HEK293 (cell line): ENCODE results near the gene EREG.
A peak's percentile ranks its signal among the peaks of the same experiment; 100 is the strongest.

Experiments used
- CTCF ChIA-PET: fragments of 350-600 bp; formaldehyde crosslinking; extraction: SDS; loops from one replicate; lab custom pipeline; 2021; ENCODE audit warnings: antibody characterized with exemption; lab: Yijun Ruan, JAX
- POLR2A ChIA-PET: fragments of 300-600 bp; formaldehyde crosslinking; extraction: SDS; loops from one replicate; lab custom pipeline; 2020; ENCODE audit warnings: antibody characterized with exemption, inconsistent platforms; lab: Yijun Ruan, JAX
- H3K27ac ChIP-seq: fragments of 200-500 bp; sonication (Bioruptor generic); 2 replicates; pipeline ENCODE4 v1.5.1; 2014; ENCODE audit warnings: low read depth, low read length, control low read depth, inconsistent platforms; ENCODE audit errors: extremely low read depth
- H3K36me3 ChIP-seq, 2 experiments: fragments of 200-500 bp in 1 of 2; sonication (Bioruptor generic) in 1 of 2; 1 replicate in 1 of 2; 2 replicates in 1 of 2; pipeline ENCODE4 v1.5.1; 2014 to 2017; ENCODE audit warnings: inconsistent platforms in 2 of 2, low read length in 2 of 2; ENCODE audit not compliant: control insufficient read depth in 2 of 2, insufficient read depth in 1 of 2
- H3K4me1 ChIP-seq: fragments of 200-500 bp; sonication (Bioruptor generic); 2 replicates; pipeline ENCODE4 v1.5.1; 2014; ENCODE audit warnings: mild to moderate bottlenecking, low read length, inconsistent platforms; ENCODE audit not compliant: control insufficient read depth, insufficient read depth
- H3K4me3 ChIP-seq: 2 replicates; pipeline ENCODE4 v1.5.1; 2011; ENCODE audit warnings: low read depth, mild to moderate bottlenecking, control low read depth, low read length, moderate library complexity
- H3K9me3 ChIP-seq: fragments of 200-500 bp; sonication (Bioruptor generic); 2 replicates; pipeline ENCODE4 v1.5.1; 2014; ENCODE audit warnings: low read depth, low read length, inconsistent platforms; ENCODE audit not compliant: control insufficient read depth, insufficient read depth
- BCL11B ChIP-seq: fragments of 450-650 bp; formaldehyde crosslinking; IDR thresholded peaks from 2 replicates; pipeline ENCODE4 v1.5.1; 2016; ENCODE audit warnings: low read depth, missing biosample characterization, missing genetic modification characterization
- KLF8 ChIP-seq: fragments of 450-650 bp; formaldehyde crosslinking; IDR thresholded peaks from 2 replicates; pipeline ENCODE4 v1.5.1; 2016; ENCODE audit warnings: missing biosample characterization, missing genetic modification characterization
- PRDM1 ChIP-seq: fragments of 450-650 bp; formaldehyde crosslinking; IDR thresholded peaks from 2 replicates; pipeline ENCODE4; 2016; ENCODE audit warnings: missing biosample characterization, missing genetic modification characterization
- SCRT2 ChIP-seq: fragments of 450-650 bp; formaldehyde crosslinking; IDR thresholded peaks from 2 replicates; pipeline ENCODE4 v1.5.1; 2016; ENCODE audit warnings: missing biosample characterization, missing genetic modification characterization
- WT1 ChIP-seq: fragments of 450-650 bp; formaldehyde crosslinking; IDR thresholded peaks from 2 replicates; pipeline ENCODE4 v1.5.1; 2016; ENCODE audit warnings: missing biosample characterization, missing genetic modification characterization
- ZBTB1 ChIP-seq: fragments of 450-650 bp; formaldehyde crosslinking; IDR thresholded peaks from 2 replicates; pipeline ENCODE4 v1.5.1; 2016; ENCODE audit warnings: missing biosample characterization, missing genetic modification characterization
- ZFP41 ChIP-seq: fragments of 450-650 bp; formaldehyde crosslinking; IDR thresholded peaks from 2 replicates; pipeline ENCODE4 v1.5.1; 2016; ENCODE audit warnings: missing biosample characterization, missing genetic modification characterization, borderline replicate concordance
- ZIC2 ChIP-seq: fragments of 450-650 bp; formaldehyde crosslinking; IDR thresholded peaks from 2 replicates; pipeline ENCODE4 v1.5.1; 2016; ENCODE audit warnings: missing biosample characterization, missing genetic modification characterization
- ZNF121 ChIP-seq: fragments of 450-650 bp; formaldehyde crosslinking; IDR thresholded peaks from 2 replicates; pipeline ENCODE4 v1.5.1; 2016; ENCODE audit warnings: missing biosample characterization, missing genetic modification characterization
- ZNF140 ChIP-seq: fragments of 450-650 bp; formaldehyde crosslinking; IDR thresholded peaks from 2 replicates; pipeline ENCODE4 v1.5.1; 2016; ENCODE audit warnings: missing biosample characterization, missing genetic modification characterization
- ZNF169 ChIP-seq: fragments of 450-650 bp; formaldehyde crosslinking; IDR thresholded peaks from 2 replicates; pipeline ENCODE4 v1.5.1; 2016; ENCODE audit warnings: missing biosample characterization, missing genetic modification characterization
- ZNF423 ChIP-seq: fragments of 450-650 bp; formaldehyde crosslinking; IDR thresholded peaks from 2 replicates; pipeline ENCODE4 v1.5.1; 2016; ENCODE audit warnings: missing biosample characterization, missing genetic modification characterization
- ZNF501 ChIP-seq: fragments of 450-650 bp; formaldehyde crosslinking; IDR thresholded peaks from 2 replicates; pipeline ENCODE4 v1.5.1; 2016; ENCODE audit warnings: missing biosample characterization, missing genetic modification characterization
- ZNF549 ChIP-seq: fragments of 450-650 bp; IDR thresholded peaks from 2 replicates; pipeline ENCODE4 v1.5.1; 2018; ENCODE audit warnings: missing biosample characterization, missing genetic modification characterization, mild to moderate bottlenecking, inconsistent platforms, moderate library complexity
- ZNF561 ChIP-seq: fragments of 450-650 bp; IDR thresholded peaks from 2 replicates; pipeline ENCODE4 v1.5.1; 2018; ENCODE audit warnings: missing biosample characterization, missing genetic modification characterization, borderline replicate concordance
- ZNF600 ChIP-seq: fragments of 450-650 bp; formaldehyde crosslinking; IDR thresholded peaks from 2 replicates; pipeline ENCODE4 v1.5.1; 2016; ENCODE audit warnings: missing biosample characterization, missing genetic modification characterization
- ZNF610 ChIP-seq: fragments of 450-650 bp; formaldehyde crosslinking; IDR thresholded peaks from 2 replicates; pipeline ENCODE4 v1.5.1; 2016; ENCODE audit warnings: missing biosample characterization, missing genetic modification characterization, borderline replicate concordance
- ZNF660 ChIP-seq: fragments of 450-650 bp; IDR thresholded peaks from 2 replicates; pipeline ENCODE4 v1.5.1; 2018; ENCODE audit warnings: missing biosample characterization, mild to moderate bottlenecking, missing genetic modification characterization
- ZNF768 ChIP-seq: fragments of 450-650 bp; formaldehyde crosslinking; IDR thresholded peaks from 2 replicates; pipeline ENCODE4 v1.5.1; 2018; ENCODE audit warnings: missing biosample characterization, mild to moderate bottlenecking, missing genetic modification characterization
- ZNF791 ChIP-seq: fragments of 450-650 bp; formaldehyde crosslinking; IDR thresholded peaks from 2 replicates; pipeline ENCODE4 v1.5.1; 2016; ENCODE audit warnings: missing biosample characterization, missing genetic modification characterization
- ZSCAN23 ChIP-seq: fragments of 450-650 bp; formaldehyde crosslinking; IDR thresholded peaks from 2 replicates; pipeline ENCODE4 v1.5.1; 2016; ENCODE audit warnings: missing biosample characterization, missing genetic modification characterization
- TF ChIP-seq, protein P1 (sequence below): fragments of 450-650 bp; formaldehyde crosslinking; IDR thresholded peaks from 2 replicates; pipeline ENCODE4 v1.5.0; 2017; ENCODE audit warnings: missing biosample characterization, missing genetic modification characterization, borderline replicate concordance
- TF ChIP-seq, protein P2 (sequence below): fragments of 450-650 bp; formaldehyde crosslinking; IDR thresholded peaks from 2 replicates; pipeline ENCODE4 v1.5.1; 2016; ENCODE audit warnings: missing biosample characterization, missing genetic modification characterization, low read depth
- TF ChIP-seq, protein P3 (sequence below): fragments of 450-650 bp; formaldehyde crosslinking; IDR thresholded peaks from 2 replicates; pipeline ENCODE4 v1.5.1; 2016; ENCODE audit warnings: missing biosample characterization, missing genetic modification characterization, borderline replicate concordance
- TF ChIP-seq, protein P4 (sequence below): fragments of 450-650 bp; formaldehyde crosslinking; IDR thresholded peaks from 2 replicates; pipeline ENCODE4 v1.5.1; 2016; ENCODE audit warnings: missing biosample characterization, missing genetic modification characterization
- TF ChIP-seq, protein P5 (sequence below): fragments of 450-650 bp; formaldehyde crosslinking; IDR thresholded peaks from 2 replicates; pipeline ENCODE4 v1.5.1; 2016; ENCODE audit warnings: missing biosample characterization, missing genetic modification characterization
- TF ChIP-seq, protein P6 (sequence below): fragments of 450-650 bp; formaldehyde crosslinking; IDR thresholded peaks from 2 replicates; pipeline ENCODE4 v1.5.1; 2016; ENCODE audit warnings: missing biosample characterization, missing genetic modification characterization

Gene EREG

DNA sequence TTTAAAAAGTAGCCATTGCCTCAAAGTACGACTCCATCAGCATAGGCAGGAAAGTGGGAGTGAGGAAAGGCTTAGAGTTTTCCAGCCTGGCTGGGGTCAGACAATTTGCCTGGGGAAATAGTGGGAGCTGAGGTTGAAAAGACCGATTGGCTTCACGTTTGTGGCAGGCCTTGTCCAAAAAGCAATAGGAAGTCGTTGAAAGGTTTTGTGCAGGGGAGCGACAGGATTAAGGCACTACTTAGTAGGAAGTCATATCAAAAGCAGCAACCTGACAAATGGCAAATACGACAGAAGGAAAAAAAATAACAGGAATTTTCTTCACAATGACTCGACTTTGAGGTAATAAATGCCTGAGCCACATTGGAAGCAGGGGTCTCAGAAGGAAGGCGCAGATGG lies 691 bp upstream of the EREG start:
- no peak overlapping the region for H3K27ac ChIP-seq
- H3K4me3 ChIP-seq = no peak overlapping the region
- ChIA-PET CTCF (no interaction called here), POLR2A (no interaction called here)
- H3K9me3 ChIP-seq = no peaks in the 10 kb centered on the region
- H3K4me1 ChIP-seq = no peaks in the 10 kb centered on the region
- TF ChIP-seq ZBTB1 (no peak), ZNF423 (tag by site-specific recombination) (no peak), ZNF501 (no peak), ZNF768 (tag by site-specific recombination) (no peak), ZNF791 (tag by site-specific recombination) (no peak), ZIC2 (tag by site-specific recombination) (no peak), ZSCAN23 (tag by site-specific recombination) (no peak), ZNF549 (tag by site-specific recombination) (no peak), ZNF561 (no peak)
- TF ChIP-seq, protein P1, sequence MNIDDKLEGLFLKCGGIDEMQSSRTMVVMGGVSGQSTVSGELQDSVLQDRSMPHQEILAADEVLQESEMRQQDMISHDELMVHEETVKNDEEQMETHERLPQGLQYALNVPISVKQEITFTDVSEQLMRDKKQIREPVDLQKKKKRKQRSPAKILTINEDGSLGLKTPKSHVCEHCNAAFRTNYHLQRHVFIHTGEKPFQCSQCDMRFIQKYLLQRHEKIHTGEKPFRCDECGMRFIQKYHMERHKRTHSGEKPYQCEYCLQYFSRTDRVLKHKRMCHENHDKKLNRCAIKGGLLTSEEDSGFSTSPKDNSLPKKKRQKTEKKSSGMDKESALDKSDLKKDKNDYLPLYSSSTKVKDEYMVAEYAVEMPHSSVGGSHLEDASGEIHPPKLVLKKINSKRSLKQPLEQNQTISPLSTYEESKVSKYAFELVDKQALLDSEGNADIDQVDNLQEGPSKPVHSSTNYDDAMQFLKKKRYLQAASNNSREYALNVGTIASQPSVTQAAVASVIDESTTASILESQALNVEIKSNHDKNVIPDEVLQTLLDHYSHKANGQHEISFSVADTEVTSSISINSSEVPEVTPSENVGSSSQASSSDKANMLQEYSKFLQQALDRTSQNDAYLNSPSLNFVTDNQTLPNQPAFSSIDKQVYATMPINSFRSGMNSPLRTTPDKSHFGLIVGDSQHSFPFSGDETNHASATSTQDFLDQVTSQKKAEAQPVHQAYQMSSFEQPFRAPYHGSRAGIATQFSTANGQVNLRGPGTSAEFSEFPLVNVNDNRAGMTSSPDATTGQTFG (tag by site-specific recombination) = no peak
- TF ChIP-seq, protein P2, sequence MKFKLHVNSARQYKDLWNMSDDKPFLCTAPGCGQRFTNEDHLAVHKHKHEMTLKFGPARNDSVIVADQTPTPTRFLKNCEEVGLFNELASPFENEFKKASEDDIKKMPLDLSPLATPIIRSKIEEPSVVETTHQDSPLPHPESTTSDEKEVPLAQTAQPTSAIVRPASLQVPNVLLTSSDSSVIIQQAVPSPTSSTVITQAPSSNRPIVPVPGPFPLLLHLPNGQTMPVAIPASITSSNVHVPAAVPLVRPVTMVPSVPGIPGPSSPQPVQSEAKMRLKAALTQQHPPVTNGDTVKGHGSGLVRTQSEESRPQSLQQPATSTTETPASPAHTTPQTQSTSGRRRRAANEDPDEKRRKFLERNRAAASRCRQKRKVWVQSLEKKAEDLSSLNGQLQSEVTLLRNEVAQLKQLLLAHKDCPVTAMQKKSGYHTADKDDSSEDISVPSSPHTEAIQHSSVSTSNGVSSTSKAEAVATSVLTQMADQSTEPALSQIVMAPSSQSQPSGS = no peak
- TF ChIP-seq, protein P3, sequence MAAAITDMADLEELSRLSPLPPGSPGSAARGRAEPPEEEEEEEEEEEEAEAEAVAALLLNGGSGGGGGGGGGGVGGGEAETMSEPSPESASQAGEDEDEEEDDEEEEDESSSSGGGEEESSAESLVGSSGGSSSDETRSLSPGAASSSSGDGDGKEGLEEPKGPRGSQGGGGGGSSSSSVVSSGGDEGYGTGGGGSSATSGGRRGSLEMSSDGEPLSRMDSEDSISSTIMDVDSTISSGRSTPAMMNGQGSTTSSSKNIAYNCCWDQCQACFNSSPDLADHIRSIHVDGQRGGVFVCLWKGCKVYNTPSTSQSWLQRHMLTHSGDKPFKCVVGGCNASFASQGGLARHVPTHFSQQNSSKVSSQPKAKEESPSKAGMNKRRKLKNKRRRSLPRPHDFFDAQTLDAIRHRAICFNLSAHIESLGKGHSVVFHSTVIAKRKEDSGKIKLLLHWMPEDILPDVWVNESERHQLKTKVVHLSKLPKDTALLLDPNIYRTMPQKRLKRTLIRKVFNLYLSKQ (tag by site-specific recombination) = no peak
- no peaks in the 10 kb centered on the region for H3K36me3 ChIP-seq

DNA sequence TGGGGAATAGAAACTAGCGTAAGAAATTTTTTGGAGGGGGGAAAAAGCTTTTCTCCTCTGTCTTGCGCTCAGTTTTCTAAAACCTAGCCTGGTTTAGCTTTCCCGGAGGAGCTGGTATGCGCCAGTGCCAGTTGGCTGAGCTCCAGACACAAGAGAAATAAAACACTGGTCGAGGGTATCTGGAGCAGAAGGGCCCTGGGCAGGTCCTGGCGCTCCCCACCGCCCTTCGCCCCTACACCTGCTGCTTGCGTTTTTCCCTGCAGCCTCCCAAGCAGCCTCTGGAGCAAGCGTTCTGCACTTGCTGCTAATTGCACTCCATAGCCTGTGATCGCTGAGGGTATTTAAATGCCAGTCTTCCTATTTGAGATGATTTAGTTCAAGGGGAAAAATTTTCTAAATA lies 816 bp downstream of the EREG start:
- ChIA-PET CTCF (interaction anchor here (0.6 kb wide), 1 partner anchor 89 kb away, joined by 3 read pairs; no protein-coding TSS in a partner anchor), POLR2A (no interaction called here)
- Histone ChIP-seq H3K4me3 (no peak overlapping the region), H3K4me1 (no peaks in the 10 kb centered on the region)
- TF ChIP-seq PRDM1 (tag by site-specific recombination) (peak; percentile 24; the same call in 1 of the 2 replicates), ZNF610 (tag by site-specific recombination) (no peak), KLF8 (tag by site-specific recombination) (no peak), BCL11B (tag by site-specific recombination) (no peak), ZNF169 (tag by site-specific recombination) (no peak), ZNF121 (tag by site-specific recombination) (no peak), SCRT2 (tag by site-specific recombination) (0 out of 2 replicates have a peak, but pooled peaks have one; percentile 40), ZNF660 (tag by site-specific recombination) (no peak), ZNF600 (tag by site-specific recombination) (peak; percentile 76), ZFP41 (no peak), ZNF768 (tag by site-specific recombination) (no peak), WT1 (tag by site-specific recombination) (no peak), ZNF140 (tag by site-specific recombination) (no peak)
- TF ChIP-seq, protein P4, sequence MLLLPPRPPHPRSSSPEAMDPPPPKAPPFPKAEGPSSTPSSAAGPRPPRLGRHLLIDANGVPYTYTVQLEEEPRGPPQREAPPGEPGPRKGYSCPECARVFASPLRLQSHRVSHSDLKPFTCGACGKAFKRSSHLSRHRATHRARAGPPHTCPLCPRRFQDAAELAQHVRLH (tag by site-specific recombination) = no peak
- TF ChIP-seq, protein P5, sequence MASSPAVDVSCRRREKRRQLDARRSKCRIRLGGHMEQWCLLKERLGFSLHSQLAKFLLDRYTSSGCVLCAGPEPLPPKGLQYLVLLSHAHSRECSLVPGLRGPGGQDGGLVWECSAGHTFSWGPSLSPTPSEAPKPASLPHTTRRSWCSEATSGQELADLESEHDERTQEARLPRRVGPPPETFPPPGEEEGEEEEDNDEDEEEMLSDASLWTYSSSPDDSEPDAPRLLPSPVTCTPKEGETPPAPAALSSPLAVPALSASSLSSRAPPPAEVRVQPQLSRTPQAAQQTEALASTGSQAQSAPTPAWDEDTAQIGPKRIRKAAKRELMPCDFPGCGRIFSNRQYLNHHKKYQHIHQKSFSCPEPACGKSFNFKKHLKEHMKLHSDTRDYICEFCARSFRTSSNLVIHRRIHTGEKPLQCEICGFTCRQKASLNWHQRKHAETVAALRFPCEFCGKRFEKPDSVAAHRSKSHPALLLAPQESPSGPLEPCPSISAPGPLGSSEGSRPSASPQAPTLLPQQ (tag by site-specific recombination) = no peak
- TF ChIP-seq, protein P6, sequence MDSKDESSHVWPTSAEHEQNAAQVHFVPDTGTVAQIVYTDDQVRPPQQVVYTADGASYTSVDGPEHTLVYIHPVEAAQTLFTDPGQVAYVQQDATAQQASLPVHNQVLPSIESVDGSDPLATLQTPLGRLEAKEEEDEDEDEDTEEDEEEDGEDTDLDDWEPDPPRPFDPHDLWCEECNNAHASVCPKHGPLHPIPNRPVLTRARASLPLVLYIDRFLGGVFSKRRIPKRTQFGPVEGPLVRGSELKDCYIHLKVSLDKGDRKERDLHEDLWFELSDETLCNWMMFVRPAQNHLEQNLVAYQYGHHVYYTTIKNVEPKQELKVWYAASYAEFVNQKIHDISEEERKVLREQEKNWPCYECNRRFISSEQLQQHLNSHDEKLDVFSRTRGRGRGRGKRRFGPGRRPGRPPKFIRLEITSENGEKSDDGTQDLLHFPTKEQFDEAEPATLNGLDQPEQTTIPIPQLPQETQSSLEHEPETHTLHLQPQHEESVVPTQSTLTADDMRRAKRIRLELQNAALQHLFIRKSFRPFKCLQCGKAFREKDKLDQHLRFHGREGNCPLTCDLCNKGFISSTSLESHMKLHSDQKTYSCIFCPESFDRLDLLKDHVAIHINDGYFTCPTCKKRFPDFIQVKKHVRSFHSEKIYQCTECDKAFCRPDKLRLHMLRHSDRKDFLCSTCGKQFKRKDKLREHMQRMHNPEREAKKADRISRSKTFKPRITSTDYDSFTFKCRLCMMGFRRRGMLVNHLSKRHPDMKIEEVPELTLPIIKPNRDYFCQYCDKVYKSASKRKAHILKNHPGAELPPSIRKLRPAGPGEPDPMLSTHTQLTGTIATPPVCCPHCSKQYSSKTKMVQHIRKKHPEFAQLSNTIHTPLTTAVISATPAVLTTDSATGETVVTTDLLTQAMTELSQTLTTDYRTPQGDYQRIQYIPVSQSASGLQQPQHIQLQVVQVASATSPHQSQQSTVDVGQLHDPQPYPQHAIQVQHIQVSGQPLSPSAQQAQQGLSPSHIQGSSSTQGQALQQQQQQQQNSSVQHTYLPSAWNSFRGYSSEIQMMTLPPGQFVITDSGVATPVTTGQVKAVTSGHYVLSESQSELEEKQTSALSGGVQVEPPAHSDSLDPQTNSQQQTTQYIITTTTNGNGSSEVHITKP = peak; percentile 81
- TF ChIP-seq, all 188 proteins: peak for 4
- Histone ChIP-seq H3K9me3 (no peaks in the 10 kb centered on the region), H3K27ac (no peak overlapping the region), H3K36me3 (no peaks in the 10 kb centered on the region)
